C4-2B (cell line): ENCODE data around the gene TBC1D10A.

Experiments used
- CTCF ChIP-seq: fragments of 450-650 bp; conservative IDR thresholded peaks from 2 replicates; pipeline ENCODE4 v1.5.1; 2017; ENCODE audit warnings: mild to moderate bottlenecking
- ZFX ChIP-seq: fragments of 450-650 bp; IDR thresholded peaks from 2 replicates; pipeline ENCODE4 v1.6.1; 2017

- TF ChIP-seq CTCF (no peak), ZFX (no peak)
Observed at GRCh38 chr22:30243661-30244060, 83.1 kb downstream of the TBC1D10A start.
